ENCODE measurements around the gene TRIM27.

DNA sequence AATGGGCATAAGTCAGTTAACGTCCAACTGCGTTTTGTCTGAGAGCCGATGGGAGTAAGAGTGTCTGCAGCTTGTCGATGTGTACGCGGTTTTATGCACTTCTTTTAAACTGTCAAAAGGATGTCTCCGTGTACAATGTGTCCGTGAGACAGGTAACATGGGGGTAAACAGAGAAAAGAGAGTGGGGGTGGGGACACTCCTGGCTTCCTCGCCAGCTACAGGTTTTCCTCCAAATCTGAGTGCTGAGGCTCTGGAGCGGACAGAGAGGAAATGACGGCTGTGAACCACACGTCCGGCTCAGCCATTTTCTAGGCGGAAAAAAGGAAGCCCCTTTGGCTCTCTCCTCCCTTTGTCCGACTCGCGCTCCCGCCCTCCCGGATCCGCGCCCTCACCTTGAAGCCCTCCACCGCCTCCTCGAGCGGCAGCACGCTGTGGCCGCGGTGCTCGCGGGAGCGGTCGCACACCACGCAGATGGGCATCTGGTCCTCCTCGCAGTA is 916 bp downstream of the TRIM27 start:
- TF ChIP-seq, protein P1, sequence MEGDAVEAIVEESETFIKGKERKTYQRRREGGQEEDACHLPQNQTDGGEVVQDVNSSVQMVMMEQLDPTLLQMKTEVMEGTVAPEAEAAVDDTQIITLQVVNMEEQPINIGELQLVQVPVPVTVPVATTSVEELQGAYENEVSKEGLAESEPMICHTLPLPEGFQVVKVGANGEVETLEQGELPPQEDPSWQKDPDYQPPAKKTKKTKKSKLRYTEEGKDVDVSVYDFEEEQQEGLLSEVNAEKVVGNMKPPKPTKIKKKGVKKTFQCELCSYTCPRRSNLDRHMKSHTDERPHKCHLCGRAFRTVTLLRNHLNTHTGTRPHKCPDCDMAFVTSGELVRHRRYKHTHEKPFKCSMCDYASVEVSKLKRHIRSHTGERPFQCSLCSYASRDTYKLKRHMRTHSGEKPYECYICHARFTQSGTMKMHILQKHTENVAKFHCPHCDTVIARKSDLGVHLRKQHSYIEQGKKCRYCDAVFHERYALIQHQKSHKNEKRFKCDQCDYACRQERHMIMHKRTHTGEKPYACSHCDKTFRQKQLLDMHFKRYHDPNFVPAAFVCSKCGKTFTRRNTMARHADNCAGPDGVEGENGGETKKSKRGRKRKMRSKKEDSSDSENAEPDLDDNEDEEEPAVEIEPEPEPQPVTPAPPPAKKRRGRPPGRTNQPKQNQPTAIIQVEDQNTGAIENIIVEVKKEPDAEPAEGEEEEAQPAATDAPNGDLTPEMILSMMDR (IDR thresholded peaks at IDR 0.05; ENCODE audit: insufficient read depth, low read depth, low read length), result no peak
- no peak for TF ChIP-seq EZH2 (IDR thresholded peaks at IDR 0.05; ENCODE audit: insufficient read depth, low read length)
